Fibroblast of the aortic adventitia (primary cell): ENCODE data around the gene MYOM1. TPM values are rescaled to one million over a fixed set of nuclear protein-coding genes. Genes with fewer than 3 reads are reported as not detected.
"Not testable (repeated sequence)": the region's sequence is repeated elsewhere in the genome, so short reads cannot be mapped to it uniquely, and the experiment has no call there.

Source experiments
- DNase-seq: peaks from one replicate; pipeline ENCODE4 v3.0.0-alpha.2; 2010; ENCODE audit warnings: low read depth
- H3K4me3 ChIP-seq: 2 replicates; pipeline ENCODE4 v1.5.1; 2011; ENCODE audit warnings: low read depth, mild to moderate bottlenecking, control low read depth, low read length, moderate library complexity
- total RNA-seq: library from RNA; depleted of rRNA; stranded (reverse); fragments of >200 nt; gene quantifications from 2 replicates; pipeline ENCODE4 v1.2.3, GENCODE V29; 2012; ENCODE audit warnings: low replicate concordance
- TF ChIP-seq, protein P1 (sequence below): IDR thresholded peaks from 2 replicates; pipeline ENCODE4 v1.5.1; 2011; ENCODE audit warnings: mild to moderate bottlenecking, low read length, control low read depth, inconsistent platforms; ENCODE audit not compliant: insufficient read depth

Gene MYOM1
- total RNA-seq, 1 donor = 0.90 TPM

DNA sequence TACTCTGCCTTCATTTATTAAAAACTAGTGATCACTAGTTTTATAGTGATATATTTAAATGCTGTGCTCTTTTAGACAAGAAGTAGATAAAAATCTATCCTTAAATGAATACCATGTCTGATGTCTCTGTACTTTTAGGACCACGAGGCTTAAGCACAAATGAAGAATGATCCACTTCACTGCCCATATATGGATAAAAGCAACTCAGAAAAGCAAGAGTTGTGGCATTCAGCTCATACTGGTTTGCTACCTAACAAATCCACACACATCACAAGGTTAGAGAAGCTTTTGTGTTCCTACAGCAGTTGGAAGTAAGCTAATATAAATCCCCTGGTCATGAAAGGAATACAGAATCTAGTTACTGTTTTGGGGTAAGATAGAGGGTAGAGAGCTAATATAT lies 134.2 kb downstream of the MYOM1 start:
- no peak for DNase-seq
- TF ChIP-seq, protein P1, sequence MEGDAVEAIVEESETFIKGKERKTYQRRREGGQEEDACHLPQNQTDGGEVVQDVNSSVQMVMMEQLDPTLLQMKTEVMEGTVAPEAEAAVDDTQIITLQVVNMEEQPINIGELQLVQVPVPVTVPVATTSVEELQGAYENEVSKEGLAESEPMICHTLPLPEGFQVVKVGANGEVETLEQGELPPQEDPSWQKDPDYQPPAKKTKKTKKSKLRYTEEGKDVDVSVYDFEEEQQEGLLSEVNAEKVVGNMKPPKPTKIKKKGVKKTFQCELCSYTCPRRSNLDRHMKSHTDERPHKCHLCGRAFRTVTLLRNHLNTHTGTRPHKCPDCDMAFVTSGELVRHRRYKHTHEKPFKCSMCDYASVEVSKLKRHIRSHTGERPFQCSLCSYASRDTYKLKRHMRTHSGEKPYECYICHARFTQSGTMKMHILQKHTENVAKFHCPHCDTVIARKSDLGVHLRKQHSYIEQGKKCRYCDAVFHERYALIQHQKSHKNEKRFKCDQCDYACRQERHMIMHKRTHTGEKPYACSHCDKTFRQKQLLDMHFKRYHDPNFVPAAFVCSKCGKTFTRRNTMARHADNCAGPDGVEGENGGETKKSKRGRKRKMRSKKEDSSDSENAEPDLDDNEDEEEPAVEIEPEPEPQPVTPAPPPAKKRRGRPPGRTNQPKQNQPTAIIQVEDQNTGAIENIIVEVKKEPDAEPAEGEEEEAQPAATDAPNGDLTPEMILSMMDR = no peak
- H3K4me3 ChIP-seq = no peak overlapping the region

DNA sequence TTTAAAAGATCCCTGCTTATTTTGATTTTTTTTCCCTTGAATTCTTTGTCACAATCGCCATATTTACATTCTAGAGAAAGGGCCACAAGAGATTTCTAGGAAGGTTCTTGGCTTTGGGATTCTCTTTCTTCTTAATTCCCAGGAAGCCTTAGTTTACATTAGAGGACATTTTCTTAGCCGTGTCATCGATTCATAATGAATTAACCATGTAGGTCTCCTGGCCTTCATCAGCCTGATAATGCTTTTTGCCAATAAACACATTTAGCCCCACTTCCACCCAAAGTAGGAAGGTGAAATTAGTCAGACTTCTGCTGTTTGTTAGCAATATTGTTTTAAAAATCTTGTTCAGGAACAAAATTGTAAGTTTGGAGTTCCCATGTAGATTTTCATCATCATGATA lies 135.6 kb downstream of the MYOM1 start:
- DNase-seq = no peak
- TF ChIP-seq, protein P1 = no peak
- no peak overlapping the region for H3K4me3 ChIP-seq

GRCh38 chr18:3083766-3084165 lies 136.0 kb downstream of the MYOM1 start:
- peak; percentile 4 for DNase-seq
- H3K4me3 ChIP-seq = no peak overlapping the region
- TF ChIP-seq, protein P1 = no peak

DNA sequence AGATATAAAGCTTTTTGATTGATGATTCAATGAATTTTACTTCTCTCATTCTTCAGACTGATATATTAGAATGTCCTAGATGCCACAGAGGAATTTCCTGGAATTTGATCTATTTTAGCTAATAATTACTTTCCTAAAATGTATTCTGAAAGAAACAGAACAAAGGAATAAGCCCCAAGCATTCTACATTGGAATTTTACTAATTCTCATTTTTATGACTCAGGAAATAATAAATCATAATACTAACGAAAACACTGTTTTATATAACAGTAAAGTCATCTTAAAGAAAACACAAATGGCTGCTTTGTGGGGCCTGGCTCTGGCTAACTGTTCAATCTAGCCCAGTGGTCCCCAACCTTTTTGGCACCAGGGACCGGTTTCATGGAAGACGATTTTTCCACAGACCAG lies 138.2 kb downstream of the MYOM1 start:
- DNase-seq = no peak
- TF ChIP-seq, protein P1 = no peak
- H3K4me3 ChIP-seq = no peak overlapping the region

- no peak for DNase-seq
- TF ChIP-seq, protein P1 = no peak
- no peak overlapping the region for H3K4me3 ChIP-seq
Measured at GRCh38 chr18:3079653-3080052, 140.1 kb downstream of the MYOM1 start.

DNA sequence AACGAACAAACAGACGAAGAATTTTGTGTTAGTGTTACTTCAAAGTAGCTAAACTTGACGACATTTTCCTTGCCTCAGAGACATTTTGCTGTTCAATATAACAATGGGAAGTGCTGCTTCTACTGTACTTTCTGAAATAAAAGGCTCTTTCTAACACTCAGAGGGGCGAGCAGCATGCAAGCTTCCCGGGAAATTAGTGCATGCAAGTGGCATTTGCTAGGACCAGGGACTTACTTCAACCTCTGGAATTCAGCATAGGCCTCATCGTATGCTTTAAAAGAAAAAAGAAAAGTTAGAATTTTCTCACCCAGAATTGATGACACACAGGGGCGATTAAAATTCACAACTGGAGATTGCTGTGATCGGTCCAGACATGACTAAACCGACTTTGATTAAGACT lies 144.3 kb downstream of the MYOM1 start:
- TF ChIP-seq, protein P1 = no peak
- H3K4me3 ChIP-seq = no peak overlapping the region
- DNase-seq = peak; percentile 3

DNA sequence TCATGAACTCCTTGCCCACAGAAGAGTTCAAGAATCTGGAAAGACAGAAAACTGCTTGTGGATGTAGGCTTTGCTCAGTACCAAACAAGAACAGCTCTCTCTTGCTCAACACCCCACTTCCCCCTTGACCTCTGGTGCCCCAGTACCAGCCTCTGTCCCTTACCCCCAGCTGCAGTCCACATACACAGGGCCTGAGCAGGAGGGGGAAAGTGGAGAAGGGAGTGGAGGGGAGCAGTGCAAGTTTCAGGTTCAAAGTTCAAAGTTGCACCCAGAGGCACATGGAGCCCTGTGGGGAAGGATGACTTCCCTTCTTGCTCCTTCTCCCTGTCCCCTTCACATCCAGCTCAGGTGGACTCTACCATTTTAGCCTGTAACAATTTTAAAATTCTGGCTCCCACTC lies 145.7 kb downstream of the MYOM1 start:
- H3K4me3 ChIP-seq = no peak overlapping the region
- no peak for DNase-seq
- TF ChIP-seq, protein P1 = no peak

GRCh38 chr18:3073353-3073752 lies 146.4 kb downstream of the MYOM1 start:
- DNase-seq, H3K4me3 ChIP-seq: not testable (repeated sequence)
